Mesenchymal stem cell (in vitro differentiated cells and primary cell): ENCODE results near the gene RBAK.

ENCODE experiments used
- DNase-seq: peaks from one replicate; pipeline ENCODE4 v3.0.0-alpha.2; 2013
- H2AFZ ChIP-seq: one replicate; pipeline ENCODE4 v1.6.1; 2013; ENCODE audit warnings: low read depth, mild to moderate bottlenecking, control low read depth, inconsistent platforms, low read length, moderate library complexity
- H2AK5ac ChIP-seq: 2 replicates; pipeline ENCODE4 v1.6.1; 2013; ENCODE audit warnings: low read length, moderate library complexity, mild to moderate bottlenecking, inconsistent platforms; ENCODE audit not compliant: severe bottlenecking
- H2BK120ac ChIP-seq: one replicate; pipeline ENCODE4 v1.6.1; 2013; ENCODE audit warnings: low read depth, mild to moderate bottlenecking, inconsistent platforms, low read length, moderate library complexity
- H2BK12ac ChIP-seq, 2 experiments: one replicate each; pipeline ENCODE4 v1.6.1; 2013; ENCODE audit warnings: inconsistent platforms in 2 of 2, low read length in 2 of 2, mild to moderate bottlenecking in 2 of 2, moderate library complexity in 2 of 2, control low read depth in 1 of 2
- H2BK15ac ChIP-seq: one replicate; pipeline ENCODE4 v1.6.1; 2013; ENCODE audit warnings: mild to moderate bottlenecking, low read depth, inconsistent platforms; ENCODE audit not compliant: poor library complexity, severe bottlenecking
- H2BK5ac ChIP-seq: 2 replicates; pipeline ENCODE4 v1.6.1; 2013; ENCODE audit warnings: low read depth, mild to moderate bottlenecking, low read length, control low read depth, inconsistent platforms; ENCODE audit not compliant: poor library complexity, severe bottlenecking
- H3K14ac ChIP-seq, 2 experiments: one replicate each; pipeline ENCODE4 v1.6.1; 2013; ENCODE audit warnings: inconsistent platforms in 2 of 2, low read length in 2 of 2, control low read depth in 1 of 2, mild to moderate bottlenecking in 1 of 2, moderate library complexity in 1 of 2
- H3K18ac ChIP-seq, 2 experiments: one replicate each; pipeline ENCODE4 v1.6.1; 2013; ENCODE audit warnings: inconsistent platforms in 2 of 2, low read length in 2 of 2, control low read depth in 1 of 2, low read depth in 1 of 2, mild to moderate bottlenecking in 1 of 2
- H3K23ac ChIP-seq, 2 experiments: one replicate each; pipeline ENCODE4 v1.6.1; 2013; ENCODE audit warnings: inconsistent platforms in 2 of 2, low read length in 2 of 2, mild to moderate bottlenecking in 2 of 2, moderate library complexity in 2 of 2, control low read depth in 1 of 2
- H3K27ac ChIP-seq: 2 replicates; pipeline ENCODE4 v1.5.1; 2013; ENCODE audit warnings: mild to moderate bottlenecking, moderate library complexity, low read length, control low read depth, inconsistent platforms; ENCODE audit not compliant: poor library complexity, severe bottlenecking
- H3K27me3 ChIP-seq, 2 experiments: 2 replicates each; pipeline versions ENCODE4 v1.6.1 to v1.7.0; 2013; ENCODE audit warnings: low read length in 2 of 2, mild to moderate bottlenecking in 2 of 2, moderate library complexity in 2 of 2, control low read depth in 1 of 2, inconsistent platforms in 1 of 2; ENCODE audit not compliant: control insufficient read depth in 1 of 2, insufficient read depth in 1 of 2
- H3K36me3 ChIP-seq, 2 experiments: 2 replicates each; pipeline versions ENCODE4 v1.6.1 to v1.7.0; 2013; ENCODE audit warnings: low read length in 2 of 2, control low read depth in 1 of 2, inconsistent platforms in 1 of 2, low read depth in 1 of 2, mild to moderate bottlenecking in 1 of 2; ENCODE audit not compliant: insufficient read depth in 2 of 2, control insufficient read depth in 1 of 2
- H3K4ac ChIP-seq, 2 experiments: one replicate each; pipeline ENCODE4 v1.6.1; 2013; ENCODE audit warnings: inconsistent platforms in 2 of 2, low read length in 2 of 2, mild to moderate bottlenecking in 2 of 2, moderate library complexity in 2 of 2, control low read depth in 1 of 2, low read depth in 1 of 2
- H3K4me1 ChIP-seq: 2 replicates; pipeline ENCODE4 v1.6.1; 2013; ENCODE audit warnings: low read depth, low read length, control low read depth; ENCODE audit not compliant: control insufficient read depth, insufficient read depth
- H3K4me2 ChIP-seq: 2 replicates; pipeline ENCODE4 v1.6.1; 2013; ENCODE audit warnings: low read length, mild to moderate bottlenecking, inconsistent platforms; ENCODE audit not compliant: poor library complexity, severe bottlenecking
- H3K4me3 ChIP-seq, 2 experiments: 2 replicates each; pipeline versions ENCODE4 v1.5.1 to v1.7.0; 2013; ENCODE audit warnings: low read length in 2 of 2, mild to moderate bottlenecking in 2 of 2, control low read depth in 1 of 2, low read depth in 1 of 2; ENCODE audit not compliant: insufficient read depth in 1 of 2
- H3K79me1 ChIP-seq: replicated peaks from 2 replicates; pipeline ENCODE4 v1.6.1; 2013; ENCODE audit warnings: mild to moderate bottlenecking, control low read depth, low read length, inconsistent platforms; ENCODE audit not compliant: poor library complexity, severe bottlenecking
- H3K9ac ChIP-seq: 2 replicates; pipeline ENCODE4 v1.7.0; 2013; ENCODE audit warnings: mild to moderate bottlenecking, low read length, moderate library complexity
- H3K9me3 ChIP-seq: 2 replicates; pipeline ENCODE4 v1.7.0; 2013; ENCODE audit warnings: mild to moderate bottlenecking, low read length; ENCODE audit not compliant: control insufficient read depth
- H4K8ac ChIP-seq: one replicate; pipeline ENCODE4 v1.6.1; 2013; ENCODE audit warnings: inconsistent platforms, mild to moderate bottlenecking, low read length, moderate library complexity
- H4K91ac ChIP-seq: one replicate; pipeline ENCODE4 v1.6.1; 2013; ENCODE audit warnings: mild to moderate bottlenecking, low read length, inconsistent platforms
- WGBS: methylation state at CpG from one replicate; pipeline ENCODE4 v1.1.7; 2013; ENCODE audit warnings: mixed read lengths; 5-methylcytosine and 5-hydroxymethylcytosine counted together

RBAK gene

GRCh38 chr7:5035276-5035675 is 10.4 kb upstream of the RBAK start:
- Histone ChIP-seq H3K27me3 (no peaks in the 10 kb centered on the region), H3K4me2 (no peak overlapping the region), H4K8ac (no peak overlapping the region), H4K91ac (no peak overlapping the region), H2BK12ac (no peak overlapping the region), H3K14ac (no peak overlapping the region), H2BK15ac (no peak overlapping the region), H3K23ac (no peak overlapping the region), H3K79me1 (no peaks in the 10 kb centered on the region), H3K9ac (no peak overlapping the region), H2BK120ac (no peak overlapping the region), H3K9me3 (no peaks in the 10 kb centered on the region), H3K18ac (no peak overlapping the region), H3K4ac (no peak overlapping the region), H3K4me3 (no peak overlapping the region), H2AK5ac (no peak overlapping the region), H3K36me3 (peaks cover 0 to 2% of the 10 kb centered on the region in 2 experiments), H2AFZ (no peak overlapping the region), H3K27ac (no peak overlapping the region), H2BK5ac (no peak overlapping the region), H3K4me1 (no peaks in the 10 kb centered on the region)
- WGBS: 91% methylated on average over 8 of the region's 9 CpGs
- DNase-seq: no peak

- no peak overlapping the region for H3K4me3 ChIP-seq
- H3K27me3 ChIP-seq: no peaks in the 10 kb centered on the region
- DNase-seq: no peak
- no peak overlapping the region for H3K9ac ChIP-seq
- no peak overlapping the region for H3K14ac ChIP-seq
- peaks cover 0 to 2% of the 10 kb centered on the region in 2 experiments for H3K36me3 ChIP-seq
- H2AK5ac ChIP-seq: no peak overlapping the region
- 86% methylated on average over 9 of the region's 9 CpGs for WGBS
- no peaks in the 10 kb centered on the region for H3K79me1 ChIP-seq
- no peak overlapping the region for H3K4me2 ChIP-seq
- no peak overlapping the region for H2BK120ac ChIP-seq
- no peak overlapping the region for H3K27ac ChIP-seq
- H4K91ac ChIP-seq: no peak overlapping the region
- H3K4me1 ChIP-seq: no peaks in the 10 kb centered on the region
- H2BK12ac ChIP-seq: no peak overlapping the region
- no peak overlapping the region for H2AFZ ChIP-seq
- no peak overlapping the region for H4K8ac ChIP-seq
- no peaks in the 10 kb centered on the region for H3K9me3 ChIP-seq
- no peak overlapping the region for H3K23ac ChIP-seq
- no peak overlapping the region for H3K18ac ChIP-seq
- H2BK15ac ChIP-seq: no peak overlapping the region
- no peak overlapping the region for H3K4ac ChIP-seq
- no peak overlapping the region for H2BK5ac ChIP-seq
Observed at GRCh38 chr7:5036446-5036845, 9.2 kb upstream of the RBAK start.

- H3K4me1 ChIP-seq: no peaks in the 10 kb centered on the region
- H2BK12ac ChIP-seq: no peak overlapping the region
- WGBS: 97% methylated on average over 4 of the region's 5 CpGs
- no peak overlapping the region for H3K23ac ChIP-seq
- H2AK5ac ChIP-seq: no peak overlapping the region
- H4K91ac ChIP-seq: no peak overlapping the region
- no peak overlapping the region for H4K8ac ChIP-seq
- no peak overlapping the region for H3K4ac ChIP-seq
- H3K79me1 ChIP-seq: no peaks in the 10 kb centered on the region
- no peaks in the 10 kb centered on the region for H3K36me3 ChIP-seq
- no peak overlapping the region for H2AFZ ChIP-seq
- no peak for DNase-seq
- no peak overlapping the region for H3K27ac ChIP-seq
- no peaks in the 10 kb centered on the region for H3K9me3 ChIP-seq
- H3K18ac ChIP-seq: no peak overlapping the region
- no peak overlapping the region for H2BK120ac ChIP-seq
- no peak overlapping the region for H3K14ac ChIP-seq
- no peak overlapping the region for H3K9ac ChIP-seq
- no peak overlapping the region for H2BK15ac ChIP-seq
- H3K4me3 ChIP-seq: no peak overlapping the region
- no peak overlapping the region for H3K4me2 ChIP-seq
- no peaks in the 10 kb centered on the region for H3K27me3 ChIP-seq
- no peak overlapping the region for H2BK5ac ChIP-seq
Observed at GRCh38 chr7:5041047-5041446, 4.6 kb upstream of the RBAK start.

- Histone ChIP-seq H3K27me3 (no peaks in the 10 kb centered on the region), H3K4ac (no peak overlapping the region), H3K9ac (no peak overlapping the region), H3K23ac (no peak overlapping the region), H3K79me1 (no peaks in the 10 kb centered on the region), H2BK5ac (no peak overlapping the region), H4K91ac (no peak overlapping the region), H2BK12ac (no peak overlapping the region), H2BK15ac (no peak overlapping the region), H3K4me1 (peaks cover 4% of the 10 kb centered on the region), H2AK5ac (no peak overlapping the region), H3K18ac (no peak overlapping the region), H3K14ac (no peak overlapping the region), H3K27ac (no peak overlapping the region), H2AFZ (no peak overlapping the region), H3K4me2 (no peak overlapping the region), H3K4me3 (no peak overlapping the region), H3K9me3 (no peaks in the 10 kb centered on the region), H3K36me3 (peaks cover 0 to under 1% of the 10 kb centered on the region in 2 experiments), H4K8ac (no peak overlapping the region), H2BK120ac (no peak overlapping the region)
- DNase-seq: no peak
- 80% methylated on average over 2 of the region's 2 CpGs for WGBS
Observed at GRCh38 chr7:5043661-5044060, 2.0 kb upstream of the RBAK start.
